ENCODE measurements around the gene EDC4.
"Not testable (repeated sequence)": the region's sequence is repeated elsewhere in the genome, so short reads cannot be mapped to it uniquely, and the experiment has no call there.

The EDC4 gene

DNA sequence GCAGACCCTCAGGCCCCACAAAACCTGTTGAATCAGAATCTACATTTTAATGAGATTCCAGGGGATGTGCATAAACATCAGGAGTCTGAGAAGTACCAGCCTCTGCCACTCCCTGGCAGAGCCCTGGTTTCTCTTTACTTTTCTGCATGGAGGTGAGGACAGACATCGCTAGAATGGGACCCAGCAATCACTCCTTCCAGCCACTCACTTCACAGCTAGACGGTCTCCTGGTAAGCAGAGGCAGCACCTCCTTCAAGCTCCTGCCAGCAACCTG lies 42.6 kb downstream of the EDC4 start:
- not testable (repeated sequence) for DNase-seq

DNA sequence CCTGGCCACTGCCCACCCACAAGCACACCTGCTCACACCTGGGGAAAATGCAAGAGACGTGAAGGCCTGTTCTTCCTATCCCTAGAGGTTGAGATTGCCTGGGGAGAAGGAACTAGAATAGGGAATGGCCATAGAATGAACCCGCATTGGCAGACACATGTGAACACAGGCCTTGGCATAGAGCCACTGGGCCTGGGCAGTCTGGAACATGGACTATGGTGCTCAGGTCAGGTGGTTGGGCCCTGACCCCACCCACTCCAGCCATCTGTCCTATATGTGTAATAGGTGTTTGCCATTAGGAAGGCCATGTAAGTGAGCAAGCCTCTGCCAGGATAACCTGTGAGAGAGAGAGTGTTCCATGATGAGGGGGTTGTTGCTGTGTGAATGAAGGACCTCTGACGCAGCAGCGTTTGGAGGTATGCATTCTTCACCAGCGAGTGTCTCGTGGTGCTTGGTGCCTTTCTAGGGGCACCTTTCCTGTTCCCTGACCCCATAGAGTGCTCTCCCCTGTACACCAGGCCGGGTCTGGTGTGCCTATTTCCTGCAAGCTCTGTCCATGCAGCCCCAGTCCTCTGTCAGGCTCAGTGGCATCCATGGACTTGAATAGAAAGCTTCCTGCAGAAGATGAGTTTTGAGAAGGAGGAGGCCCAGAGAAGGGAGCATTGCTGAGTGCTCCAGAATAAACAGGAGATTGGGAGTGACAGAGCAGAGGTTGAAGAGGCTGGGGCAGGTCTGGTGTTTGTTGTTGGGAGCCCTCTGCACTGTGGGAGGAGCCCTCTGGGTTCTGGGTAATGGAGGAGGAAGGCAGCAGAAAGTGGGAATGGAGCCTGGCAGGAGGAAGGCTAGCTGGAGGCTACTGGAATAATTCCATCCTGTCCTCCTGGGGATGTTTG lies 43.2 kb downstream of the EDC4 start:
- no peak for DNase-seq

DNA sequence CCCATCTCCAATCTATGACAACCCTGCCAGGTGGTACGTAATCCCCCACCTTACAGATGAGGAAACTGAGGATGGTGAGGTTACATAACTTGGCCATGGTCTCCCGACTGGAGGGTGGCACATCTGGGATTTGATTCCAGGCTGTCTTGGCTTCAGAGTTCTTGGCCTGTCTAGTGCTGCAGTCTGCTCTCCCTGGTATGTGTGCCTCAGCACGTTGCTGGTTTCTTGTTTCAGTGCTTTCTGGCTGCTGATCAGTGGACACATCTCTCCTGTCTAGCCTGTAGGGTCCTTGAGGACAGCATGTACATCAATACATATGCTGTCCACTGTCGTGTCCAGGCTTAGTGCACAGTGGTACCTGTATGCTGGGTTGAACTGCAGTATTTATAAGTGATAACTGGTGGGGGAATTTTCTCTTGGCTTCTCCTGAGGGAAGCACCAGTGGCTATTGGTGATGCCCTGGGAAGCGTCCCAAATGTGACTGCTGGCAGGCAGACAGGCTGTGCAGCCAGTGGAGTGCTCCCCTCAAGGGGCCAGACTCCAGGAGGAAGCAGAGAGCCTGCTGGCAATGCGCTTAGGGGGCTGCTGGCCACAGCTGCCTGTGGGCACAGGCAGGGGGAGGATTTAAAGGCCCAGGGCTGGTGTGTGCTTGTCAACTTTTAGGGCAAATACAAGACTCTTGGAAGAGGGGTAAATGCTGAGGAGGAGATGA lies 44.4 kb downstream of the EDC4 start:
- DNase-seq: no peak

DNA sequence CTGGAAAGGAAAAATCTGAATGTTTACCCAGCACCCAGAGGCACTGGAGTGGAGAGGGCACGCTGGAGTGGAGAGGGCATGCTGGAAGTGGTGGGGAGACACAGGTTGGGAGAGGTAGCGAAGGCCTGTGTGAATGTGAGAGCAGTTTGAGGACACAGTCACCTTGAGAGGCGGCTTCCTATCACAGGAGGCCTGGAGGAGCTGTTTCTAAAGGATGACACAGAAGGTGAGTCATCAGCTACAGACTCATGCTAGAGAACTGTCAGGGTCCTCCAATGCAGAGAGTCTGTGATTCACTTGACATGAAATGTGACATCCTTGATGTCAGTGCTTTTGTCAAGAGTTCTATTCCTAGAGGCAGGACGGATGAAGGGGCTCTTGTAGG lies 45.0 kb downstream of the EDC4 start:
- DNase-seq: no peak

DNA sequence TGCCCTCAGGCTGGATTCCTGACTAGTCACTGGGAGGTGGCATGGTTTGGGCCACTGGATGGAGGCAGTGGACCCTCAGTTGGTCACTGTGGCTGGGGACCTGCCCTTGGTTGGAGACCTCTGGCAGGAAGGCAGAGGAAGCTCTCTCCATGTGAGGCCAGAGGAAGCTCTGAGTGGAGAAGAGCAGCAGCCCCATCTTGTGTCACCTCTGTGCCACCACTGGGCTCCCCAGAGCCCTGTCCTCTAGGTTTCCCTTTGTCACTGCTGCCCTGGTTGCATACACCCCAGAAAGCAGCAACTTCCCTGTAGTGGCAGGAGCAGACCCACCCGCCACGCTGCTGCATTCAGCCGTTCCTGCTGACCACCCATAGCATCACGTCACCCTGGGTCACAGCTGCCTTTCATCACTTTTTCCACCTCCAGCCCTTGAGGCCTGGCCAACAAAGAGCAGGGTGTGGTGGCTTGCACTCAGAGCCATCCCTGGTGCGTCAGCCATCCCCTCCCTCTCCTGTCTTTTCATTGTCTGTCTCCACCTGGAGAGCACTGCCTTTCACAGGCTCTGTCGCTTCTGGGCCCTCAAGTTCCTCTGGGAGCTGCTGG lies 46.9 kb downstream of the EDC4 start:
- no peak for DNase-seq

DNA sequence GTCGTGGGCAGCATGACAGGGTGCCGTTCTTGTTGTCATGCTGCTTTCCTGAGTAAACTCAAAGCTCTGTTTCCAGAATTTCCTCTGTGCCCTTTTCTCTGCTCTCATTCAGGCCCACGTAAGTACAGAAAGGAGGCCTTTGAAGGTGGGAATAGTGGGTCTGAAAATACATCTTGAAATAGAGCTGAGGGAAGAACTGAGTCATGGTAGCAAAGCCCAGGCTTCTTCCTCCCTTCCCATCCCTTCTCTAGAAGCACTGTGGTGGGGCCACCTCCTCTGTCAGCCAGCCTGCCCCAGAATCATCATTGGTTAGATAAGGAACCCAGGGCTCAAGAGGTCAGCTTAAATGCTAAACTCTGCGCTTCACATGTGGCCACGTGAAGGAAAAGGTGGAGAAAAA lies 49.4 kb downstream of the EDC4 start:
- DNase-seq: no peak

DNA sequence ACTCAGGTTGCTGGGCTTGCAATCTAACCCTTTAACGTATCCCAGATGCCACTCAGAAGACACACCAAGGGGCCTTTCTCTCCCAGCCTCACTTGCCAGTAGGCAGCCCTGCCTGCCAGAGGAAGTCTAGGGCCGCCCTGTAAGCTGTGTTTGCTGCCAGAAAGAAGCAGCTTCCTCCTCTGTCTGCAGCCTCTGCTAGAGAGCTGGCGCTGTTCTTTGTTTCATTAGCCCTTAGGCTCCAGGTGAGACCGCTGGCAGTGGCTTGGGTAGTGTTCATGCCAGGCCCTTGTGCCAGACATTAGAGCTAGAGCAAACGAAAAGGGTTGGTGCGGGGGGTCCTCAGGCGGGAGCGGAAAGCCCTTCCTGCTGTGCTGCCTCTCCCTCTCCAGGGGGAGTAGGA lies 49.9 kb downstream of the EDC4 start:
- DNase-seq: no peak

DNA sequence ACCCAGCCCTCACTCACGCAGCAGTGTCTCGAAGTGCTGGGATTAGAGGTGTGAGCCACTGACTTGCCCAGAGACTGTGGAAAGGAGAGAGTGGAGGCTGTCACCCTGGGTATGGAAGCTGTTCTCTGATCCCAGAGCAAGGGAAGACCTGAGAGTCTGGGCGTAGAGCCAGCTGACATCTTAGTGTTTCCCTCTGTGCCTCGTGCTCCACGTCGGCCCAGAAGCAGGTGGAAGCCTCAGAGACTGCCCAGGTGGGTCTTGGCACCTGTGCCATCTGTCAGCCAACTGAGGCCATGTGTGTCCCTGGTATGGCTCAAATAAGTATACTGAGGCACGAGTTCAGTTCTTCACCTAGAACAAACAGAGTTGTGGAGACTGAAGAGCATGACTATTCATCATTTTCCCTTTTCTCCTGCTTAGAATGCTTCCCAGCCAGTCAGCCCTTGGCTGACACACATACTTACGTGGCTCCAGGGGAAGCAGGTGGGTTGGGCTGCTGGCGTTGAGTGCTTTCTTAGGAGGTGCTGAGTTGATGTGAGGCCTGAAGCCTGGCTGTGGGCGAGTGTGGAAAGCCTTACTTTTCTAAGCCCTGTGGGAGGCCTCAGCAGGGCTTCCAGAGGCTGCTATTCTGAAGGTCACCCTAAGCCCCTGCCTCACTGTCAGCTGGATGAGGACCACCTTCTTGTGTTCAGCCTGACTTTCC lies 50.7 kb downstream of the EDC4 start:
- no peak for DNase-seq

DNA sequence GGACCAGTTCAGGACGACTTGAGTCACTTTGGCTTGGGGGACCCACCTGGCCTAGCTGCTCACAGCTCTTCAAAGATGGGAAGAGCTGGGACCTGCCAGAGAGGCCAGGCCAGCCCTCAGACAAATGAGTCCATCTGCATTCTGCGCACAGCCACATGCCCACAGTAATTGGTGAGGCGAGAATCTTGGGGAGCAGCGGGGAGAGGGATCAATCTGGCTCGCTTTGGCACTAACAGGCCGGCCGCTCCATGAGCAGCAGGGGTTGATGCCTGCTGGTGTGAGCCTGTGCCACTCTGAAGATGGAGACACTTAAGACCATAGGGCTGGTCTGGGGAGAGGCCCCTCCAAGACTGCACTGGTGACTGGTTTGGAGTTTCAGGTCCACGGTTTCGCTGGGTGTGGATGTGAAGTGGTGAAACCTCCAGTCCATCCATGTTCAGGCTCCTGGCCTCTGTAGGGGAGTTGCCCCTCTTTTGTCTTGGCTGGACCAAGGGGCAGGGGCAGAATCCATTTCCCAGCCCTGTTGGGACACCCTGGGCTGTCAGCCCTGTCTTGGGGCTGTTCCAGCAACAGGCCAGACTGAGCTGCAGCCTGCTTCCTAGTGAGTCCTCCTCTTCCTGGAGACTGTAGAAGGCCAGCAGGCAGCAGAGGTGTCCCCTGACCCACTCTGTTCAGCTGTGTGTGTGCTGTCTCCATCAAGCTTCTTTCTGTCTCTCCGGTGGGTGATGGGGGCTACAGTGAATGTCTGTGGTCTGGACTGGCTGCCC lies 51.5 kb downstream of the EDC4 start:
- no peak for DNase-seq

DNA sequence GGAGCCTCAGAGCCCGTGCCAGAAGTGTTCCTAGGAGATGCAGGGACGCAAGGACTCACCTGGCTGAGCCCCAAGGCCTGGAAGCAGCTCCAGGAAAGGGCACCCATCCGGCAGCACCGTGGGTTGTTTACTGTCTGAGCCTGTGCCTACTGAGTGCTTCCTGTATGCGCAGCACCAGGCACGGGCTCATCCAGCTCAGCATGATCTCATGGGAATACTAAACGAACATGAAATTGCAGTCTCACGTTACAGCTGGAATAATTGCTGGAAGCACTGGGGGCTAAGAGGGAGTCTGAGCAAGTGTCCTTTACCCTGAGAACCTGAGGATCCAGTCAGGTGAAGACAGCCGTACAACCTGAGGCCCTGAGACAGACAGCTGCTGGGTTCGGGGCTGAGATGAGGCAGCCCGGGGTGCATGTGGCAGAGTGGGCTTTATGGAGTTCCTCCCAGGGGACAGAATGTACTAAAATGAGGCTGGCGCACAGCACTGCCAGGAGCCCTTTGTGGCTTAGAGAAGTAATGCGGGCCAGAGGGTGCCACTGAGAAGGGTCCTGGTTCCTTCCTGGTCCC lies 53.4 kb downstream of the EDC4 start:
- no peak for DNase-seq

DNA sequence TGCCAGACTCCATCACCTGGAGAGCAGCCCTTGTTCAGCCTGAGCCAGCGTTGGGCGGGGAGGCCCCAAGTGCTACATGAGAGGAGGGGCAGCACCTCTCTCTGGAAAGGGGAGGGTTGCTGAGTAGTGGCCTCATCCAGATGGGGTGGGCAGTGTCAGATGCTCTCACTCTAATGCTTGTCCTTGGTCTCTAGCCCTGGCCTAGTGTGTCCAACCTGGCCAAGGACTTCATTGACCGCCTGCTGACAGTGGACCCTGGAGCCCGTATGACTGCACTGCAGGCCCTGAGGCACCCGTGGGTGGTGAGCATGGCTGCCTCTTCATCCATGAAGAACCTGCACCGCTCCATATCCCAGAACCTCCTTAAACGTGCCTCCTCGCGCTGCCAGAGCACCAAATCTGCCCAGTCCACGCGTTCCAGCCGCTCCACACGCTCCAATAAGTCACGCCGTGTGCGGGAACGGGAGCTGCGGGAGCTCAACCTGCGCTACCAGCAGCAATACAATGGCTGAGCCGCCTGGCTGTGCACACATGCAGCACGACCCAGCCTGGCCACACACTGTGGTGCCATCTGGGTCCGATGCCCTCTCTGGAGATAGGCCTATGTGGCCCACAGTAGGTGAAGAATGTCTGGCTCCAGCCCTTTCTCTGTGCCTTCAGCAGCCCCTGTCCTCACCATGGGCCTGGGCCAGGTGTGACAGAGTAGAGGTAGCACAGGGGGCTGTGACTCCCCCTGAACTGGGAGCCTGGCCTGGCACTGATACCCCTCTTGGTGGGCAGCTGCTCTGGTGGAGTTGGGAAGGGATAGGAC lies 54.5 kb downstream of the EDC4 start:
- DNase-seq: no peak

DNA sequence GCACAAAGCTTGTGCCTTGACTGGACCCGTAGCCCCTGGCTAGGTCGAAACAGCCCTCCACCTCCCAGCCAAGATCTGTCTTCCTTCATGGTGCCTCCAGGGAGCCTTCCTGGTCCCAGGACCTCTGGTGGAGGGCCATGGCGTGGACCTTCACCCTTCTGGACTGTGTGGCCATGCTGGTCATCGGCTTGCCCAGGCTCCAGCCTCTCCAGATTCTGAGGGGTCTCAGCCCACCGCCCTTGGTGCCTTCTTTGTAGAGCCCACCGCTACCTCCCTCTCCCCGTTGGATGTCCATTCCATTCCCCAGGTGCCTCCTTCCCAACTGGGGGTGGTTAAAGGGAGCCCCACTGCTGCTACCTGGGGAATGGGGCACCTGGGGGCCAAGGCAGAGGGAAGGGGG lies 55.3 kb downstream of the EDC4 start:
- DNase-seq: no peak

DNA sequence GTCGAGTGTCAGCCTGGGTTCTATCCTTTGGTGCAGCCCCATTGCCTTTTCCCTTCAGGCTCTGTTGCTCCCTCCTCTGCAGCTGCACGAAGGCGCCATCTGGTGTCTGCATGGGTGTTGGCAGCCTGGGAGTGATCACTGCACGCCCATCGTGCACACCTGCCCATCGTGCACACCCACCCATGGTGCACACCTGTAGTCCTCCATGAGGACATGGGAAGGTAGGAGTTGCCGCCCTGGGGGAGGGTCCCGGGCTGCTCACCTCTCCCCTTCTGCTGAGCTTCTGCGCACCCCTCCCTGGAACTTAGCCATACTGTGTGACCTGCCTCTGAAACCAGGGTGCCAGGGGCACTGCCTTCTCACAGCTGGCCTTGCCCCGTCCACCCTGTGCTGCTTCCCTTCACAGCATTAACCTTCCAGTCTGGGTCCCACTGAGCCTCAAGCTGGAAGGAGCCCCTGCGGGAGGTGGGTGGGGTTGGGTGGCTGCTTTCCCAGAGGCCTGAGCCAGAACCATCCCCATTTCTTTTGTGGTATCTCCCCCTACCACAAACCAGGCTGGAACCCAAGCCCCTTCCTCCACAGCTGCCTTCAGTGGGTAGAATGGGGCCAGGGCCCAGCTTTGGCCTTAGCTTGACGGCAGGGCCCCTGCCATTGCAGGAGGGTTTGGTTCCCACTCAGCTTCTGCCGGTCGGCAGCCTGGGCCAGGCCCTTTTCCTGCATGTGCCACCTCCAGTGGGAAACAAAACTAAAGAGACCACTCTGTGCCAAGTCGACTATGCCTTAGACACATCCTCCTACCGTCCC lies 55.9 kb downstream of the EDC4 start:
- DNase-seq: peak; percentile 73

DNA sequence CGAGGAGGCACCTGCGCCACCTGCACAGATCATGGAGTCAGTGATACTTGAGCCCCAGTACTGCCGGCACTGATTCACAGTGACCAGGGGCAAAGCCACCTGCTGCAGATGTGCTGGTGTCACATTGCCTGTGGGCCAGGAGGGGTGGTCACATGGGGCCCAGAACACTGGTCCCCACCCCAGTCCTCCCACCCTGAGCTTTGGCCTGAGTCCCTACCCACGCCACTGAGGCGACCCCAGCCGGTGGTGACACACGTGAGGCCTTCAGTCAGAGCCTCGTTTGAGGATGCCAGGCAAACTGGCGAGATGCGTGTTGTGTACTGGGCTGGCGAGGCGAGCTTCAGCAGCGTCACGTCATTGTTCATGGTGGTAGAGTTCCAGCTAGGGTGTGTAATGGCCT lies 57.3 kb downstream of the EDC4 start:
- DNase-seq: no peak

DNA sequence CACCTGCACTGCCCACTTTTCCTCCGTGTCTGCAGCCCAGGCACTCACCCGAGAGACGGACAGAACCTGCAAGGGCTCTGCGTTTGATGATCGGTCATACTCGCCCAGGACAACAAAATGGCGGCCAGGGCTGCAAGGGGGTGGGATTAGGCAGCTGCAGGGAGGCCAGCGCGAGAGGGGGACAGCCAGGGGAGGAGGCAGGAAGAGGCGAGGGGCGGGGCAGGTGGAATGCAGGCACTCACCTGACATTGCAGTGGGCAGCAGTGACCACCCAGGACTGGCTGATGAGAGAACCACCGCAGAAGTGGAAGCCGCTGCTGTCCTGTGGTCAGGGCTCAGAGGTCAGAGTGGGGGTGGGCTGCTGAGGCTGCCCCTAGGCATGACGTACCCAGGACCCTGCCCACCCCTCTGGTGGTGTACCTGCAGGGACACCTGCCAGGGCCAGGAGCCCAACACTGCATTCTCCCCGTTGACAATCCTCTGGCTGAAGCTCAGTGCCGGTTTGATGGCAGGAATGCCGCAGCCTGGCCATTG lies 57.9 kb downstream of the EDC4 start:
- DNase-seq: no peak

Data from CD4-positive, alpha-beta T cell treated with Interleukin-15 for 1 hour (primary cell).